Erythroblast (primary cell): ENCODE results near the gene HIVEP1.

Source experiments
- DNase-seq, 2 experiments: peaks; one replicate each; lab custom pipeline; 2025; lab: John Stamatoyannopoulos, UW
- GATA1 ChIP-seq: IDR thresholded peaks from 2 replicates; pipeline ENCODE4 v1.6.1; 2011; ENCODE audit warnings: low read depth, mild to moderate bottlenecking, control low read depth, low read length, moderate library complexity
- POLR2A ChIP-seq: IDR thresholded peaks from 2 replicates; pipeline ENCODE4 v1.6.1; 2011; ENCODE audit warnings: mild to moderate bottlenecking, low read length

HIVEP1 gene

GRCh38 chr6:12012038-12012557, at the start of gene HIVEP1:
Gene HIVEP1, plus strand, starts transcription at chr6:12012312. Its CDS starts 3,317 bp downstream, at chr6:12015629.
- DNase-seq: peak; percentile 69 to 78
- TF ChIP-seq POLR2A (no peak), GATA1 (no peak)

GRCh38 chr6:11963756-11964500, 48.2 kb upstream of the HIVEP1 start:
- TF ChIP-seq GATA1 (no peak), POLR2A (no peak)

GRCh38 chr6:11964729-11965335, 47.3 kb upstream of the HIVEP1 start:
- no peak for TF ChIP-seq POLR2A
- no peak for TF ChIP-seq GATA1
- peak; percentile 9 to 34 for DNase-seq

More at GRCh38 chr6:11963756-11964500, 48.2 kb upstream of the HIVEP1 start:
- DNase-seq: no peak

GRCh38 chr6:11965499-11965898, 46.6 kb upstream of the HIVEP1 start:
- TF ChIP-seq GATA1: no peak
- no peak for TF ChIP-seq POLR2A
- no peak for DNase-seq

- no peak for DNase-seq
- no peak for TF ChIP-seq GATA1
- no peak for TF ChIP-seq POLR2A
Measured at GRCh38 chr6:11968241-11968806, 43.8 kb upstream of the HIVEP1 start.

GRCh38 chr6:11969092-11969491, 43.0 kb upstream of the HIVEP1 start:
- no peak for TF ChIP-seq POLR2A
- TF ChIP-seq GATA1: no peak
- no peak for DNase-seq

GRCh38 chr6:11970114-11970513, 42.0 kb upstream of the HIVEP1 start:
- DNase-seq: no peak
- TF ChIP-seq POLR2A (no peak), GATA1 (no peak)

GRCh38 chr6:11971154-11971553, 41.0 kb upstream of the HIVEP1 start:
- DNase-seq: no peak
- TF ChIP-seq GATA1 (no peak), POLR2A (no peak)

- no peak for TF ChIP-seq POLR2A
- TF ChIP-seq GATA1: no peak
- no peak for DNase-seq
Measured at GRCh38 chr6:11972270-11972669, 39.8 kb upstream of the HIVEP1 start.

GRCh38 chr6:11972806-11973205, 39.3 kb upstream of the HIVEP1 start:
- TF ChIP-seq GATA1 (no peak), POLR2A (no peak)
- DNase-seq: no peak

- TF ChIP-seq GATA1 (no peak), POLR2A (no peak)
- DNase-seq: no peak
Measured at GRCh38 chr6:11973238-11973637, 38.9 kb upstream of the HIVEP1 start.

GRCh38 chr6:11974089-11974488, 38.0 kb upstream of the HIVEP1 start:
- DNase-seq: no peak
- TF ChIP-seq POLR2A (no peak), GATA1 (no peak)

GRCh38 chr6:11975353-11975977, 36.6 kb upstream of the HIVEP1 start:
- no peak for TF ChIP-seq GATA1
- TF ChIP-seq POLR2A: no peak
- DNase-seq: no peak

GRCh38 chr6:11976489-11976888, 35.6 kb upstream of the HIVEP1 start:
- DNase-seq: no peak
- TF ChIP-seq POLR2A: no peak
